Astrocyte of the cerebellum (primary cell): ENCODE data around the gene GAS7.

Experiments
- DNase-seq: peaks from one replicate; pipeline ENCODE4 v3.0.0-alpha.2; 2011; ENCODE audit warnings: low read depth
- H3K4me3 ChIP-seq: 2 replicates; pipeline ENCODE4 v1.5.1; 2011; ENCODE audit warnings: mild to moderate bottlenecking, low read depth, low read length, moderate library complexity
- CTCF ChIP-seq: IDR thresholded peaks from 2 replicates; pipeline ENCODE4 v1.5.1; 2012; ENCODE audit warnings: low read length, low read depth, moderate library complexity, mild to moderate bottlenecking; ENCODE audit errors: missing control alignments
- in situ Hi-C: cut with HindIII; loops from 2 replicates; pipeline ENCODE4 v1.10.0; 2017; ENCODE audit warnings: low sequenced_read_pairs

The GAS7 gene

DNA sequence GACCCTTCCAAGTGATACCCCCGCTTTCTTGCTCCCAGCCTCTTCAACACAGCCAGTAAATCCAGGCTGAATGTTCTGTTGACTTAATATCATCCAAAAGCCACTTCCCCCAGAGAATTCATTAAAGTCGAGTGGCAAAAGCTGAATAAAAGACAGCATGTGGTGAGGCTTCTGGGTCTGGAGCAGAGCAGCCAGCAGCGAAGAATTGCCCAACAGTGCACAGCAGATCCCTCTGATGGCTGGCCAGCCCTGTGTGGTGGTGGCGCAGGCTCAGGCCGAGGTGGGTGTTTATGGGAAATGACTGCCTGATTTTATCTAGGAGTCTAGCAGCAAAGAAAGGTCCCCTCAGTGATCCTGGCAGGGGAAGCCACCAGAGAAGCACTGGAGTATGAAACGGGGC, 263.0 kb downstream of the GAS7 start:
- in situ Hi-C loops = no loop called here

GRCh38 chr17:9934331-9934730, 264.1 kb downstream of the GAS7 start:
- in situ Hi-C loops = no loop called here
- H3K4me3 ChIP-seq = no peak overlapping the region
- no peak for DNase-seq
- TF ChIP-seq CTCF = no peak

More for the DNA sequence above, 263.0 kb downstream of the GAS7 start:
- TF ChIP-seq CTCF = no peak
- no peak overlapping the region for H3K4me3 ChIP-seq
- DNase-seq = no peak

DNA sequence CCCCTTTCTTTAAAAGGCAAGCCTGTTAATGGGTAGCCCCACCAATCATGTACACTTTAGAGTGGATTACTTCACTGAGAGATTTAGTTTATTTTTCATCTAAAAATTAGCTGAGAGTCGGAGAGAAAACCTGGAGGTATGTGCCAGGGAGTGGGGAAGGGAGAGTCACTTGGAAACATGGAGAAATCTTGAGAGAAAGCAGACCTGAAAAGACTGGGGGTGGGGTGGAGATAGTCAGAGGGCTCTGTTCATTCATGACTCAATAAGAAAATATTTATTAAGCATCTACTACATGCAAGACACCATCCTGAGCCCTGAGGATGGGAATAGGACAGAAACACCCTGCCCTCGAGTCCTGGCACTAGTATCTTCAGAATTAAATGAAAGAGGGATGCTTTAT, 265.9 kb downstream of the GAS7 start:
- H3K4me3 ChIP-seq = no peak overlapping the region
- DNase-seq = no peak
- in situ Hi-C loops = no loop called here
- no peak for TF ChIP-seq CTCF

DNA sequence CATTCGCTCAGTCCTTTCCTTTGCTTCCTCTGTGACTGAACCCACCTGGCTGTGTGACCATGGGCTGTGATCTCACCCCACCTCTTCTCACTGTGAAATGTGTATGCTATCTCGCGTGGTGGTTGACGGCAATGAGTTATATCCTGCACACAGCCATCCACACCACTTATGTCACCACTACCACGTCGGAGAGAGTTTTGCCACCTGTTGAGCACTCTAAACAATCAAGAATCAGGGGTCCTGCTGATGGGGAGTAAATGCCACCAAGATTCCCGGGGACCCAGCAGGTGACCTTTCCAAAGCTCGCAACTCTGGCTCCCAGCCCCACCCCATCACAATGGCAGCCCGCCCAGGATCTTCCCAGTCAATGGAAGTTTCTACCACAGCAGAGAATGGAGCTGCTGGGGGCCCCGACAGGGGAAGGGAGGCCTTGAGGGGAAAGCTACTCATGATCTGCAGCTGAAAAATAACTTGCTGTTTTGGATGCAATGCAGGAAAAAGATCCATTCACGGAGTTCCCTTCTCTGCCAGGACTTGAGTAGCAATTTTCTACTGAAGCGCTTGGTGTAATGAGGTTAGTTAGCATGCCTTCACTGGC, 267.2 kb downstream of the GAS7 start:
- H3K4me3 ChIP-seq = no peak overlapping the region
- DNase-seq = no peak
- TF ChIP-seq CTCF = no peak
- in situ Hi-C loops = no loop called here

- DNase-seq = no peak
- H3K4me3 ChIP-seq = no peak overlapping the region
- in situ Hi-C loops = no loop called here
- no peak for TF ChIP-seq CTCF
Measured at GRCh38 chr17:9929871-9930270, 268.5 kb downstream of the GAS7 start.

GRCh38 chr17:9928601-9929333, 269.6 kb downstream of the GAS7 start:
- H3K4me3 ChIP-seq = no peak overlapping the region
- DNase-seq = peak; percentile 82
- in situ Hi-C loops = no loop called here
- TF ChIP-seq CTCF = peak; percentile 76
